Rectal smooth muscle tissue (tissue), 1 donor: ENCODE results near the gene KCNV2.

ENCODE experiments used
- H3K27ac ChIP-seq: one replicate; pipeline ENCODE4 v1.7.0; 2013; ENCODE audit warnings: low read depth, low read length, inconsistent platforms
- H3K27me3 ChIP-seq: one replicate; pipeline ENCODE4 v1.7.0; 2013; ENCODE audit warnings: low read length; ENCODE audit not compliant: control insufficient read depth, insufficient read depth
- H3K36me3 ChIP-seq: one replicate; pipeline ENCODE4 v1.7.0; 2013; ENCODE audit warnings: low read length; ENCODE audit not compliant: control insufficient read depth, insufficient read depth
- H3K4me1 ChIP-seq: one replicate; pipeline ENCODE4 v1.7.0; 2013; ENCODE audit warnings: low read length; ENCODE audit not compliant: control insufficient read depth, insufficient read depth
- H3K4me3 ChIP-seq: one replicate; pipeline ENCODE4 v1.7.0; 2013; ENCODE audit warnings: low read length
- H3K9ac ChIP-seq: one replicate; pipeline ENCODE4 v1.7.0; 2013; ENCODE audit warnings: low read length

Gene KCNV2

GRCh38 chr9:2717385-2717784 is at the start of gene KCNV2:
Gene KCNV2 (plus strand): TSS chr9:2717510. CDS start chr9:2717740, 230 bp downstream.
- Histone ChIP-seq H3K4me3 (no peak within 1 kb of the TSS), H3K27ac (no peak within 1 kb of the TSS), H3K9ac (no peak within 1 kb of the TSS), H3K36me3 (no peaks in the 10 kb centered on the region), H3K4me1 (no peaks in the 10 kb centered on the region), H3K27me3 (no peaks in the 10 kb centered on the region)

- no peak overlapping the region for H3K4me3 ChIP-seq
- H3K27me3 ChIP-seq: no peaks in the 10 kb centered on the region
- no peaks in the 10 kb centered on the region for H3K4me1 ChIP-seq
- no peaks in the 10 kb centered on the region for H3K36me3 ChIP-seq
- no peak overlapping the region for H3K27ac ChIP-seq
- no peak overlapping the region for H3K9ac ChIP-seq
Observed at GRCh38 chr9:2673161-2673560, 44.1 kb upstream of the KCNV2 start.

DNA sequence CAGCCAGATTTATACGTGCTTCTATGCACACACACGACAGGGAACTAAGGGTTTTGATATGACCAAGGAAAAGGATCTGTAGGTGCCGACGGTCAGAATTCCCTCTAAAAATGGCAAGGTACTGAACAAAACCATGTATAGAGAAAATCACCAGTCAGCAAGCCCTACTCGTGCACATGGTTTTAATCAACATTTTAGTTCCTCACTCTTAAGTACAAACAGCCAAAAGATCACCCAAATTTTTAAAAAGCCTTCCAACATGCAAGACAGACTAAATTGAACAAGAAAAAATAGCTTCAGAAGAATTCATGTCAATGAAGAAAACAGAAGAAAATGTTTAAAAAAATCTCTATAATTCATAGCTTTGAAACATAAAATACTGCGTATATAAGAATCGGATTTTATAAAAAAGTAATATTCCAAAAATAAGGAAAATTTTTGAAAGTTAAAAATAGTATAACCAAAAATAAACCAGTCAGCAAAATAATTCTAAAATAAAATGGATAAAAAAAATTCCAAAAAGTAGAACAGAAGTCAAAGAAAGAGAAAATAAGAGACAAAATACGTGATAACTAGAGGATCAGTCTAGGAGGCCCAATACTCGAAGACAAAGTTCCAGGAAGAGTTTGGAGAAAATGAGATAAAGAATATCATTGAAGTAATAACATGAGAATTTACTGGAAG is 43.0 kb upstream of the KCNV2 start:
- H3K27me3 ChIP-seq: no peaks in the 10 kb centered on the region
- H3K4me1 ChIP-seq: no peaks in the 10 kb centered on the region
- H3K9ac ChIP-seq: no peak overlapping the region
- H3K27ac ChIP-seq: no peak overlapping the region
- H3K36me3 ChIP-seq: no peaks in the 10 kb centered on the region
- H3K4me3 ChIP-seq: no peak overlapping the region

DNA sequence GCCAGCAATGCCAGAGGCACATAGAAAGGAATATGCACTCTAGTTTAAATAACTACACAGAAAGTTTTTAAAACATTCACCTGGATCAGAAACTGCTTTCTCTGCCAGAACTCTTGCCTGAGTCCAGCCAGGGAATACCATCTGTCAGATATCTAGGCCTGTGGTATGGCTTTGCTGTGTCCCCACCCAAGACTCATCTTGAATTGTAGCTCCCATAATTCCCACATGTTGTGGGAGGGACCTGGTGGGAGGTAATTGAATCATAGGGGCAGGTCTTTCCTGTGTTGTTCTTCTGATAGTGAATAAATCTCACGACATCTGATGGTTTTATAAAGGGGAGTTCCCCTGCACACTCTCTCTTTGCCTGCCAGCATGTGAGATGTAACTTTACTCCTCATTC is 41.5 kb upstream of the KCNV2 start:
- Histone ChIP-seq H3K4me1 (no peaks in the 10 kb centered on the region), H3K36me3 (no peaks in the 10 kb centered on the region), H3K4me3 (no peak overlapping the region), H3K27ac (no peak overlapping the region), H3K27me3 (no peaks in the 10 kb centered on the region), H3K9ac (no peak overlapping the region)

DNA sequence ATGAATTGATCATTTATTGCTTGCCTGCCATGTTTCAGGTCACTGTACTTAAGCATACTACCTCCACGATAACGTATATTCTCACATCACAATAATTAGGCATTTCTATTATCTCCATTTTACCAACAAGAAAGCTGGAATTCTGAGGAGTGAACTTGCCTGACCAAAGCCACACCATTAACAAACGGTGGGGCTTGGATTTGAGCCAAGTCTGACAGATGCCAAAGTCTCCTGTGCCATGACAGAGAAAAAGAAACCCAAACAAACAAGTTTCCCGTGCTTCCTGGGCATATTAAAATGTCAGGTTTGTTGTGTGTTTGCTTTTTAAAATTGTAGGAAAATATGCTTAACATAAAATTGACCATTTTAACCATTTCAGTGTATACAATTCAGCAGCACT is 40.8 kb upstream of the KCNV2 start:
- Histone ChIP-seq H3K9ac (no peak overlapping the region), H3K4me3 (no peak overlapping the region), H3K4me1 (no peaks in the 10 kb centered on the region), H3K27ac (no peak overlapping the region), H3K36me3 (no peaks in the 10 kb centered on the region), H3K27me3 (no peaks in the 10 kb centered on the region)

DNA sequence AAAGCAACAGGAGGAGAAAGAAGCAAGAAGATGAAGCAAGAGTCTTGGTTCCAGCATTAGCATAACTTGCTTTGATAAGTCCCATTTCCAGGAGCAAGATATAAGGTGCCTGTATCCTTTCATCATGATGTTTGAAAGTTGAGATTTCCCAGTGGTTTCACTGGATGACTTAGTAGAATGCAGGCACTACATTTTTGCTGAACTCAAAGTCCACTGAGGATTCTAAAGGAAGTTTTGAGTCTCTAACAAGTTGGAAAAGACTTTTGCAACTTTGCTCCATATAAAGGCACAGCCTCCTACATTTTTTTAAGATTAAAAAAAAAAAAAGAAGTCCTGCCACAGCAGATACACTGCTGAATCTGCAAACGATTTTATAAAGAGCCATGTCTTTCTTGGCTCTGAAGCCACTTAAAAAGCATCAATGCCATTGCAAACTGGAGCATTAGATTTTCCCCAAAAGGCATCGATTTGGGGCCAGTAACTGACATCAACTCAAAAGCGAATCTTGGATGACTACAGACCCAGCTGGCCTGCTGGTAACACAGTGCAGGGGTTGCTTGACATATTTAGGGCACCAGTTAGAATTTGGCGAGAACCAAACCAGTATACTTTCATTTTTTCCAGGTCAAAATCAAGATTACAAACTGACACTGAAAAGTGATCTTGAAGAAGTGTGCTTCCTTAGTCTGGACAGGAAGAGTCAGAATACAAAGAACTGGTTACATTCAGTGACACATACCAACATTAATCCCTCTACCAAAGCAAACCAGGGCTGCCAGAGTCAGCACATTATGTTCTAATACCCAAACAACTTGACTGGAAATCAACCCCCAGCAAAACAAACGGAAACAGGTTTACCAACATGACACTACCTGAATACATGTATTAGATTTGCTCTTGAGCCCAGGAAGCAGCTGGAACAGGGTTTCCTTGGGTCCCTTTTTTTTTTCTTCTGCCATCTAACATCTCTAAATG is 39.1 kb upstream of the KCNV2 start:
- Histone ChIP-seq H3K4me1 (no peaks in the 10 kb centered on the region), H3K27me3 (no peaks in the 10 kb centered on the region), H3K4me3 (no peak overlapping the region), H3K9ac (no peak overlapping the region), H3K27ac (no peak overlapping the region), H3K36me3 (no peaks in the 10 kb centered on the region)

- H3K4me3 ChIP-seq: no peak overlapping the region
- H3K9ac ChIP-seq: no peak overlapping the region
- H3K27ac ChIP-seq: no peak overlapping the region
- no peaks in the 10 kb centered on the region for H3K4me1 ChIP-seq
- no peaks in the 10 kb centered on the region for H3K36me3 ChIP-seq
- no peaks in the 10 kb centered on the region for H3K27me3 ChIP-seq
Observed at GRCh38 chr9:2679011-2679410, 38.3 kb upstream of the KCNV2 start.

GRCh38 chr9:2681981-2682380 is 35.3 kb upstream of the KCNV2 start:
- Histone ChIP-seq H3K27ac (no peak overlapping the region), H3K27me3 (no peaks in the 10 kb centered on the region), H3K9ac (no peak overlapping the region), H3K4me3 (no peak overlapping the region), H3K4me1 (no peaks in the 10 kb centered on the region), H3K36me3 (no peaks in the 10 kb centered on the region)

DNA sequence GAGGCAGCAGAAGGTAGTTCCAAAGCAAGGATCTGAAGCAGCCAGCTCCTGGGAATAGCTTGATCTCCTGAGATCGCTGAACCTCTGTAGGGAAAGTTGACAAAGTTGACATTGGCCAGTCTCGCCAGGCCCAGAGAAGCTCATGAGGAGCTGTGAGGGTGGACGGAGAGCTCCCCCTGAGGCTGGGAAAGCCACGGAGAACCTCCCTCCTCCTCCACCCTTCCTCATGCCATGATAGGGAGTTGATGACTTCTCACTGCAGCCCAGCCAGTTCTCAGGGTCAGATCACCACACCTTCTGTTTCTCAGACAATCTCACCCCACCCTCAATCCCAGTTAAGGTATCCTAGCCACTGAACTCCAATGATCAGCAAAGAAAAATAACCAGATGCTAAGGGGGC is 30.4 kb upstream of the KCNV2 start:
- Histone ChIP-seq H3K9ac (no peak overlapping the region), H3K27ac (no peak overlapping the region), H3K36me3 (no peaks in the 10 kb centered on the region), H3K4me3 (no peak overlapping the region), H3K4me1 (no peaks in the 10 kb centered on the region), H3K27me3 (no peaks in the 10 kb centered on the region)

DNA sequence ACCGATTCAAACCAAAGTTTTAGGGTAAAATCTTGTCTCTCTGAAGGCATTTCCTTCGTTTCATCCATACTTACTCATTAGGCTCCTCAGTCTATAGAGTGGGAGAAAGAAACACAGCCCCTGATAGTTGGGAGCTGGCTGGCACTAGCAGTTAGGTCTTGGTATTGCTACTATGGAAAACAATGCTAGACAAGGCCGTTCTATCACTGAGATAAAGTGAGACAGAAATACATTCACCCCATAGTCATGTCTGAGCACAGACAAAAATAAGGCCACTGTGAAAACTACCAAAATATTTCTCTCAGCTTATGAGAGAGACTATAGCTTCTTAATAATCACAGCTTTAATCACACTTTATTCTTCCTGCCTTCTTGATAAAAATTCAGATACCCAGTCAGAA is 28.7 kb upstream of the KCNV2 start:
- H3K27me3 ChIP-seq: no peaks in the 10 kb centered on the region
- H3K36me3 ChIP-seq: no peaks in the 10 kb centered on the region
- no peak overlapping the region for H3K27ac ChIP-seq
- H3K4me3 ChIP-seq: no peak overlapping the region
- H3K9ac ChIP-seq: no peak overlapping the region
- no peaks in the 10 kb centered on the region for H3K4me1 ChIP-seq

DNA sequence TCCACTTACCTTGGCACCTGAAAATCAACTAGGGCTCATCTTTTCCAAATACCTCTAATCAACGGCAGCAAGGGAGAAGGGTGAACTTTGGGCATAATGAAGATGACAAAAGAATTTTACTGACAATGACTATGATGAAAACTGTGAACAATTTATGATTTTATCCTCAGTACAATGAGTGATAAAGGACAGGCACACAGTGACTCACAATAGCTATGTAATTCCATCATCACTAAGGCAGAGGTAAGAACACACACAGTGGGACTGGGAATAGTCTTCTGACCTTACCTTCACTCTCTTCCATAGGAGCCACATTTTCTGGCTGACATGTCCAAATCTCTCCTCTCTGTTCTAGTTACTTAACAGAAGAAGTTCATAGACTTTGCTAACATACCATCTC is 26.1 kb upstream of the KCNV2 start:
- Histone ChIP-seq H3K4me3 (no peak overlapping the region), H3K27ac (no peak overlapping the region), H3K9ac (no peak overlapping the region), H3K36me3 (no peaks in the 10 kb centered on the region), H3K27me3 (no peaks in the 10 kb centered on the region), H3K4me1 (no peaks in the 10 kb centered on the region)

DNA sequence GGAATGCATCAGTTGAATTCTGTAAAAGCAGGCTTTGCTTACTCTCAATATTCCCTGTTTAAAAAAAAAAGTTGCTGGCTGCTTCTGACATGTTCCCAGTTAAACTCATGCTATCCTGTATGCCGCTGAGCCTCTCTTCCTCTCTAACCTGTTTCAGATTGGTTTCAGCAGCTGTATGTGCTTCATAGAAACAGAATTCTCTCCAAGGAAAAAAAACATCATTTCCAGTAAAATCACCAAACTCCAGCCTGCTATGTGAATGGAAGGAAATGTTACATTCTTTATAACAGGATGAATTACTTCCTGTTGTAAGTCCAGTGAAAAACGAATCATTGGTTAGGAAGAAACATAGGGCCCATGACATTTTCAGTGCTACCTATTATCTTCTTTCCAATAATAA is 25.7 kb upstream of the KCNV2 start:
- Histone ChIP-seq H3K4me3 (no peak overlapping the region), H3K27me3 (no peaks in the 10 kb centered on the region), H3K36me3 (no peaks in the 10 kb centered on the region), H3K27ac (no peak overlapping the region), H3K9ac (no peak overlapping the region), H3K4me1 (no peaks in the 10 kb centered on the region)
